Effector CD8-positive, alpha-beta T cell (primary cell): ENCODE measurements around the gene VTI1A.

Experiments used
- DNase-seq: peaks from one replicate; lab custom pipeline; 2025; lab: John Stamatoyannopoulos, UW

VTI1A gene

DNA sequence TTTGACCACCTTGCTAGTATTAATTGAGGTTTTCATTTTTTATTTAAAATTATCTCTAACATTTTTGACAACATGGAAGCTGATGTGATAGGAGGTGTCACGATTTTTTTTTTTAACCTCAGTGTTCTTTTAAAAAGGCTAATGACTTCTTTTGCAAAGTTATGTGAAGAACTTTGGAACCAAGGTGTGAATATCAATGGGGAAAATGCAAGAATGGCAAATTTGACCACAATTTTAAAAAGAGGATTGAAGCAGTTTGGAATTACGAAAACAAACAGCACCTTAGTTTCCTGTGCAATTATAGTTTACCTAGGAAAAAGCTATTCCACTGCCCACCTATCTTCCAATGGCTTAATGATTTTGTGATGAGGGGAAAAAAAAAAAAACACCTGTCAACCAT lies 232.4 kb downstream of the VTI1A start:
- DNase-seq: no peak

DNA sequence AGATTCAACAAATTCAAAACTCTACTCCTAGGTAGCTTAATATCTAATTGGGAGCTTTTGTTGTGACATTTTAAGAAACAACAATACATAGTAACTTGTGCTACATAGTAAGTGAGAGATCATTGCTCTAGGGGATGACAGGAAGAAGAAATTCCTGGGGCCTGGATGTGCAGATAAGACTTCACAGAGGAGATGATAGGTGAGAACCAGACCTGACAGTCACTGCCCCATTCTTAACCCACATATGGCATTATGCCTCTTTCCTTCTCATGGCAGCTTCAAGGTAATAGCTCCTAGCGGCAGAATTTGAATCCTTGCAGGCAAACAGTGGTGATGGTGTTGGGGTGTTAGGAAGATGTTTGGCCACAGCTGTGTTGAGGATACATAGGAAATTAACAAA lies 233.6 kb downstream of the VTI1A start:
- no peak for DNase-seq

DNA sequence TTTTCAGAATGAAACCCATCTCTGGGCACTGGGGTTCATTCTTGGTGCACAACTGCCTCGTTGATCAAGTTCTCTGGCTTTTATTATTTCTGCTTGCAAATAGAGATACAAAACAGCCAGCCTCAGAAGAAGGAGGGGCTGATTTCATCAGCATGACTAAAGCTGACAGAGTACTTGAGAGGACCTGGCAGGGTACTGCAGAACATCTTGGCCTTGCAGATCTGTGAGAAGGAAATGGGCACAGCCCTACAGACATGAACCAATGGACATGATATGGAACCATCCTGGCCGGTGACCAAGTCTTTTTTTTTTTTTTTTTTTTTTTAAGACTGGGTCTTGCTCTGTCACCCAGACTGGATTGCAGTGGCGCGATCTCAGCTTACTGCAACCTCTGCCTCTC lies 240.6 kb downstream of the VTI1A start:
- no peak for DNase-seq

DNA sequence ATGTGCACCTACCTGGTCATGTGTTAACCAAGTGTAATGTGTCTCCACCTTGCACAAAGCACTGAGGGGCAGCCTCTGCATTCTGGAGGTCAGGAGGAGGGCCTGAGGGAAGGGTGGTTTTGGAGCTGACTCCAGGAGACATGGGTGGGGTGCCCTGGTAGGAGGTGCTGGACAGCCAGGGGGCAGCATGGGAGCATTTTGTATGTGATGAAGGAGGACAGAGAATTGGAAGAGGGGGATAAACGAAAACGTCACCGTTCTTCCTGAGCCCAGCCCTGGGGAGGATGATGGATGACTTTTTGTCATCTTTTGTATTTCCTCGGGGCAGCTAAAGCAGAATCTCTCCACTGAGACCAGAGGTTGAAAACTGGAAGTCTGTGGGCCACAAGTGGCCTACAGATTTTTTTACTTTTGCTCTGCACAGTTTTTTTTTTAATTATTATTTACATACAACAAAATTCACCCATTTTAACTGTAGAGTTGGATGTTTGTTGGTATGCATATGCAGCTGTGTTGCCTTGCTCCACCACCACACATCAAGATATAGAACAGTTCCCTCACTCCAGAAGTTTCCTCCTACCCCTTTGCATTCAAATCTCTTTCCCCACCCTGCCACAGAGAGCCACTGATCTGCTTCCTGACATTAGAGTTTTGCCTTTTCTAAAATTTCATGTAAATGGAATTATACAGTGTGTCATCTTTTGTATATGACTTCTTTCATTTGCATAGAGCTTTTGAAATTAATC lies 242.5 kb downstream of the VTI1A start:
- DNase-seq: no peak

DNA sequence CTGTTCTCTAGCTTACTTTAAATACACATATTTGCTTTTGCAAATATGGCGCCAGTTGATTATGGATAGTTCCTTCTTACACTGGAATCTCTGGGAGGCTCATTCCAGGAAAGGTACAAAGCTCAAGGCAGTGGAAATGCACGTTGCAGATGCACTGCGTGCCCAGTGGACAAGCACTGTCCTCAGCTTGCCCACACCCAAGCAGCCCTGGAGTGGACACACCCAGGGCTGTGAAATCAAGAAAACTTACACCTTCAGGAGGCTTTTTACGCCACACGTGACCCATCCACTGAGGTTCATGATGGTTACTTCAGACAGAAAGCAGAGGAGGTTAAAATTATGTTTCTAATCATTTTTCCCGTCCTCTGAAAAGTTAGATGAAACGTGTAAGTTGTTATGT lies 248.5 kb downstream of the VTI1A start:
- no peak for DNase-seq

DNA sequence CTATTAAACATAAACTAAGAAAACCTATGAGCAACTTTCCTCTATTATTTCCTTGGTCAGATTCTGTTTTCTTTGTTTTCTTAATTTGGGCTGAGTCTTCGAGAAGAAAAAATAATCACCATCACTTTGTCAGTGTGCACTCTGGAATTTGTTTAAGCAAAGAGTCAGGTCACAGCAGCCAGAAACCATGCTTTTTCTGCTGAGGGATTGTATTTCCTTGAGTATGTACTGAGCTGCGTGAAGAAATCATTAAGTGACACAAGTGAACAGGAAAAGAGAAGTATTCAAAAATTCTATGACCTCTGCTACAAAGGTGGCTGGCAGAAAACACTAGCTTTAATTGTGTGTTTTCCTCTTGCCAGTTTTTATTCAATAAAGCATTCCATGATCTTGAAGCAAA lies 249.6 kb downstream of the VTI1A start:
- DNase-seq: no peak

DNA sequence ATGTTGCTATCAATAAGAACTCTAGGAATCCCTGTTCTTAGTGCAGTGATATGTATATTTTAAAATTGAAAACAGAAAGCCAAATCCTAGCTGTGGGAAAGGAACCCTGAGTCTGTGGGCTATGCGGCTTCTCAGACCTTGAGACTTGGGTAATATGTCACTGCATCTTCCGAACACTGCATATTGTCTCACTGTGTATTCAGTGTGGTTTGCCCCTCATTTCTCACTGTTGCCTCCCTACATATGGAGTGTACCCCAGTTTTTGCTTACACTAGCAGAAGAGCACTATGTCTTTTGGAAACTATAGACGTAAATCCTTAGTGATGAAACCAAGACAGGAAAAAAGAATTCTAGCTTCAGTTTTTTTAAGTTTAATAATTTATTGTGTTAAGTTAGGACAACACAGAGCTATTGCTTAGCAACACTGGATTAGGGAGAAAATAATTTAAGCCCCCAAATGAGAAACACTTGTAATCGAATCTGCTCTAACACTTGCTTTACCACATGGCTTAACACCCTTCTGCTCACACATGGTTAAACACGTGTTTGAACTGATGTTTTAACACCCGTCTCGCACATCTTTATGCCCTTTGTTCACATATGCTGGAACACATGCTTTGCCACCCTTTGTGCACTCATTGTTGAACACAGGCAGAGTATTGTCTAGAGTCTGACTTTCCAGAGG lies 251.3 kb downstream of the VTI1A start:
- DNase-seq: no peak

DNA sequence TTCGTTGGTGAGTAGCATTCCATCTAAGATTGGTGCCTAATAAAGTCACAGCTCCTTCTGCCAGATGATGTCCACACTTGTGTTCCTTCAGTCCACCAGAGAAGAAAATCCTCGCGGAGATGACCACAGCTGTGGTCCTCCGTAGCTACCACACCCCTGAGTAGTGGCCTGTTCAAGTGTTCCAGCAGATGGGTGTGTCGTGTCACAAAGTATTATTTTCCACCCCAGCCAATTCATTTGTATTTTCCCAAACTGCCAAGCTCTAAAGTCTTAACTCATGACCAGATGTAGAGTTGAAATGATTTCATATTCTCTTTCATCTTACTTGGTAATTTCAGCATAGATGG lies 251.8 kb downstream of the VTI1A start:
- no peak for DNase-seq

DNA sequence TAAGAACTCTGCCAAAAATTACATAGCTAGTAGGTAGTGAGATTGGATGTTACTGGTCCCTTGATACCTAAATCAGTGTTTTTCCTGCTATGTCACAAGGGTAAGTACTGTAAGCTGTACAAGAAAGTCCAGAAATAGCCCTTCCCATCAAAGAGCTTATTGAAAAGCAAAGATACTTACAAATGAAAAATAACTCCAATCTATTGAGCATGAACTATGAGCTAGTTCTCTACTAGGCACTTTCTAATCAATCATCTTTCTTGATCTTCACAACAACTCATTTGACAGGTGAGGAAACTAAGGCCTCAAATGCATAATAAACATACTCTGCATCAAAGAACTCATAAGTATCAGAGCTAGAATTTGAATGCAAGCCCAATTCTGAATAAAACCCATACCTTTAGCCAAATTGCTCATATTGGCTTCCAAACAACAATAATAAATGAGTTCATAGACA lies 253.2 kb downstream of the VTI1A start:
- DNase-seq: no peak

DNA sequence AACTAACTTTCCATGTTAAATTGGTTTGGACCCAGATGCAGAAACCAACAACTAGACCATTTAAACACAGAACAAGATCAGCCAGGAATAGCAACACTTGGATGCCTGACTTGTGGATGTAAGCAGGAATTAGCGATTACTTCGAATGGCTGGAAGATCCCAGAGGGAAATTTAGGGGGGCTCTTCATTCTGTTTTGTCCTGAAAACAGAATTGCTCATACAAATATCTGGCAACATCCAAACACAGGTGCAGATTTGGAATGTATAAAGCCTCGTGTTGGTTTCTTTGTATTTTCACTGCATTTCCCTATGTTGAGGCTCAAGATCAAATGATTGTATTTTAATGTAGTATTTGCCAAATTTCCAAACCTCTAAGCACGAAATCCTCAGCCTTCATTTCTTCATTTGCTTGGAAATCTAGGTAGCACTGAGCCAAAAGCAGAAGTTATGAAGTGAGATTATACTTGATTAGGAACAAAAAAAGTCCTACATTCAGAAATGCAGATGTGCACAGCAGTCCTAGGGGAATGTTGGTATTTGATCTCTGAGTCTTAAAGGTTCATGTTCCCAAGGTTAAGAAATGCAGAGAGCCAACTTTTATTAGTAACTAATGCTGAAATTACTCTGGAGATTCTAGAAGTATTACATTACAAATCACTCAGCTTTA lies 254.3 kb downstream of the VTI1A start:
- DNase-seq: no peak

DNA sequence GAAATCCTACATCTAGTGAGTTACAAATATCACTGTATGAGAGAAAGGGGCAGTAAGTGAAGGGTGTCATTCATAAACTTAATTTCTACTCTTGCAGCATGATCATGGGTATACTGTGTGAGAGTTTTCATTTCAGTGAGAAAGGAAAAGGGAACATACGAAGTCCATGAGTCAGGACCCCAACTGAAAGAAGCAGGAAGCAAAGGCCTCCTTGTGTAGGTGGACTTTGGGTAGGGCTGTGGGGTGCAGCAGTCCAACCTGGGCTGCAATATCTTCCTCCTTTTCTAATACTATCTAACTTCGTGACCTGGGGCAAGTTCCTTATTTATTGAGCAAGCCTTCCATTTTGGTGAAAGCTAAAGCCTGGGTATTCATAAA lies 254.9 kb downstream of the VTI1A start:
- DNase-seq: no peak

DNA sequence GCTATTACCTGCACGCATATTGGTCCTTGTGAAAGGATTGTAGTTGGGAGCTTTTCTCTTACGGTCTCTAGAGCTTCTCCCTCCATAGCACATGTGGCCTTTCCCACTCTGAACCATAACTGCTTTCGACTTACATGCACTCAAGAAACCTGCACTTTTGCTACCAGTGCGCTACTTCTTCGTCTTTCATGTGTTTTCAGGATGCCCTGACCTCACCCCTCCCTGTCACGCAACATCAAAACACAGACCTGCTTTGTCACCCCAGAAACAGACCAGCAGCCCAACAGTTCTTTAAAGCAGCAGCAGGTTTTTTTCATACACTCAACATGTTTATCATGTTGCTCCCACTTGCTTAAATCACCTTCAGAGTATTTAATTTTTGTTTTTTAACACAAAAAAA lies 259.6 kb downstream of the VTI1A start:
- DNase-seq: no peak

DNA sequence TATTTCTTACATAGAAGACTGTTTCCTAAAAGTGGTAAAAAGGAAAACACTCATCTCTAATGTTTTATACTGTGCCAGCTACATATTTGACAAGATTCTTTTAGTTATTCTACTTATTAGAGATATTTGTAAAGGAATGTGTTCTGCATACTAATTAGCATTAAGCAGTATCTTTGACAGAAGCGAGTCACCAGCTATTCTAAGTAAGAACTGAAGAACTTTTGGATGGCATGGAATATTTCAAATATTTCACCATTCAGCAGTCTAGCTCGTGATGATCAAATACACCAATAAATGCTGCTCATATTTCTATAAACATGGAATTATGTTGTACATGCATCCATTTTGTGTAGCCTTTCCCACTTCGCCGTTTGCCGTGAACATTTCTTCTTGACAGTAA lies 261.4 kb downstream of the VTI1A start:
- DNase-seq: no peak

DNA sequence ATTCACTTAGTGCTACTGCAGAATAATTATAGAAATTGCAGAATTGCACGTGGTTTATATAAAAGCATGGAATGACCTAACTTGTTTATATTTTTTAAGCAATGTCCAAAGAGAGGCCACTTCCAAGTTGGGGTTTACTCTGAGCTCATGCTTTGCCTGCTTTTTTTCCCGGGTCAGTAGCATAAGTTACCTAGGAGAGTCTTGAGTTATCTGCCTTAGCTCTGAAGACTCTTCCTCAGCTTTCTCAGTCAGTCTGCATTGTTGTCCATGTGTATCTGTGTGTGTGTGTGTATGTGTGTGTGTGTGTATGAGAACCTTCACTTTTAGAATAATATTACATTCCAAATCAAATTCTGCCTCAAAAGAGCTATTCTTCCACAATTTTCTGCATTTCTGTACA lies 263.5 kb downstream of the VTI1A start:
- no peak for DNase-seq

DNA sequence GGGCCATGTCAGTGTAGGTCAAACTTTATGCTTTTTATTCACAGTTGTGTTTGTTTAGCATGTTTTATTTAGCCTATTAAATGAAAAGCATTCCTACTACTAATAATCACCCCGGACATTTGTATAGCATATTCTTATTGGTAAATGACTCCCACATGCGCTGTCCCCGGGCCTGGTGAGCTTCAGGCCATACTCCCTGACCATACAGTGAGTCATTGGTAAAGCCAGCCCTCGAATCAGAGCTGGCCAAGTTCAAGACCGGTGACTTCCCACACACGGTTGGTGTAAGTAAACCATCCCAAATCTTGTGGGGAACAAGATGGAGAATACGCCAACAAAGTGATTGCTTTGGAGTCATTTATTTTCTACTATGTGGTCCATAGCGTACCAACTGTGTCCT lies 264.4 kb downstream of the VTI1A start:
- DNase-seq: no peak

DNA sequence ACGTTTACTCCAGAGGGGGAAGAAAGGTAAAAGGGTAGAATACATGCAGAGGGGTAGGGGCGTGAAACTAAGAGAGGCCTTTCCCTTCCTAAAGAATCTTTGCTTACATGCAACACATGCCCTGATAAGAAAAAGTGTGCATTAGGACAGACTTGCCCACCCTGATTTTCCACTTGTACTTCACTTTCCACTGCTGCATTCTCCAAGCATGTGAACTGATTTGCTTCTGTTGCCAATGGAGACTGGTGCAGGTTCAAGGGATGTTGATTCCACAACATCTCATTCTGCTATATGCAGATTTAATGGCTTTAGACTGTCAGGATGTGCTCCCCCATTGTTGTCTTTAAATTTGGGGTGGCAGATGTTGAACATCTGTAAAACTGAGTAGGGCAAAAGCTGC lies 265.5 kb downstream of the VTI1A start:
- DNase-seq: no peak

DNA sequence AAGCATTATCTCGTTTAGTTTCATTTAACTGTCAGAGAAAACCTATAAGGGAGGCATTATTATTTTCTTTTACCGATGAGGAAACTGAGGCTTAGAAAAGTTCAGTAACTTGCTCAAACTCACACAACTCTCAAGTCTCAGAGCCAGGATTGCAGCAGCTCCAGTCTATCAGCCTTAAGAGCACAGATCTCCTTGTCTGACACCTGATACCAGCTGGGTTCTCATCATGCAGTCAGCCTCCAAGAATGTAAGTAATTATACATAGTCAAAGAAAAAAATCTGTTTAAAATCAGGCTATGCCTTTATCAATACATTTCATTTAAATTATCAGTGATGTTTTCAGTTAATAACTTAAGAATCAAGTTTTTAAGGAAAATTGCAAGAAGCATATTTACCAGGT lies 266.4 kb downstream of the VTI1A start:
- DNase-seq: no peak

DNA sequence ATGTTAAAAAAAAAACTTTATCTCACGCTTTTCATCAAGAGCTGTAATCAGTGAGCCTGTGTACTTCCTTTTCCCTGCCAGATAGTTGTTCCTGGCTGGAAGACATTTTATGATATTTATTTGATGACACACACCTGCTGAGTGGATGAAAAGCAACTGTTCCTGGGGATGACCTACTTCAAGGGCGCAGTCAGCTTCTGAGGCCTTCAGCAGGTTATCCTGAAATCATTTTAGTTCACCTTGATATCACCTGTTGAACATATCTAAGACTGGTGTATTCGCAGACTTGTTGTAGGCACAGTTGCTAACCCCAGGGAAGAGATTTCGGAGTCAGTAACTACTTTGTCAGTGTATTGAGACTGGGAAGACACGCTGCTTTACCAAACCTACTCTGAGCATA lies 268.6 kb downstream of the VTI1A start:
- DNase-seq: no peak

DNA sequence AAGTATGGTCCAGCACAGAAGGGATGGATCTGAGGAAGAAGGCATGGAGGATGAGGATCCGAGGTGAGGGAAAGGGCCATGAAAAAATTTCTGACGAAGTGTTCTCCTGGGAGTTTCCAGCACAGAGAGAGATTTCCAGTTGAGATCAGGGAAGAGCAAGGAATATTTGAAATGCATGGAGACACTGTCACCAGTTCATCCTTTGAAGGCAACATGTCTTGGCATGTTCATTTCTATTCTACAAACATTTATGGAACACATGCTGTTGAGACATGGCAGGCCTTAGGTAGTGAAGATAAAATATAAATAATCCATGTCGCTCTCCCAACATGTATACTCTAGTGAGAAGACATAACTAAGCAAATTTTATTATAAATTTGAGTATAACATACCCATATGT lies 269.1 kb downstream of the VTI1A start:
- no peak for DNase-seq

DNA sequence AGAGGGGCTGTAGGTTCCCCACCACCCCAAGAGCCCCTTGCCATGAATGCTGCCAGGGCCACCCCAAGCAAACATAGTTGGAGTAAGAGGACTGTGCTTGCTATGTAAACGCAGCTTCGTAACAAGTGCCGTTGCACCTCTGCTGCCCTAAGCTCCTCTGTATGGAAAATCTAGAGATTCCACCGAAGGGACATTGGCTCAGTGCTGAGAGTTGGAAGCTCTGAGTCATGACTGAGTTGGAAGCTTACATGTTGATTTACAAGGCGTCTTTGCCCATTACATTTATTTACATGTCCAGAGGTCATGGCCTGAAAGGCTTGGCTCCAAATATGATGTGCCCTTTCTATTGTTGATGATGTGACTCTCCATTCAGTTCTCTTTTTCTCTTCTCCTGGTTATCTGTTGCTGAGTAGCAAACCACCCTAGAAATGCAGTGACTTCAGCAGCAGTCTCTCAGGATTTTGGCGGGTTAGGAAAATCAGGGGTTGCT lies 270.0 kb downstream of the VTI1A start:
- DNase-seq: no peak

DNA sequence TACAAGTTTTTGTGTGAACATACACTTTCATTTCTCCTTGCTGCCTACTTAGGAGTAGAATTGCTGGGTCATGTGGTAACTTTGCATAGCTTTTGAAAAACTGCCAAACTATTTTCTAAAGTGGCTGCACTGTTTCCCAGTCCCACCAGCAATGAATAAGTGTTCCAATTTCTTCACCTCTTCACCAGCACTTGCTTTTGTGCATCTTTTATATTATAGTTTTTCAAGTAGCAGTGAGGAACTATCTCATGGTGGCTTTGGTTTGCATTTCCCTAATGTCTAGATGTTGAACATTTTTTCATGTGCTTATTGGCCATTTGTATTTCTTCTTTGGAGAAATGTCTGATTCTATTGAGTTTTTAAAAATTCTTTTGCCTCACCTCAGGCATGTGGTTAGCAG lies 273.2 kb downstream of the VTI1A start:
- no peak for DNase-seq

DNA sequence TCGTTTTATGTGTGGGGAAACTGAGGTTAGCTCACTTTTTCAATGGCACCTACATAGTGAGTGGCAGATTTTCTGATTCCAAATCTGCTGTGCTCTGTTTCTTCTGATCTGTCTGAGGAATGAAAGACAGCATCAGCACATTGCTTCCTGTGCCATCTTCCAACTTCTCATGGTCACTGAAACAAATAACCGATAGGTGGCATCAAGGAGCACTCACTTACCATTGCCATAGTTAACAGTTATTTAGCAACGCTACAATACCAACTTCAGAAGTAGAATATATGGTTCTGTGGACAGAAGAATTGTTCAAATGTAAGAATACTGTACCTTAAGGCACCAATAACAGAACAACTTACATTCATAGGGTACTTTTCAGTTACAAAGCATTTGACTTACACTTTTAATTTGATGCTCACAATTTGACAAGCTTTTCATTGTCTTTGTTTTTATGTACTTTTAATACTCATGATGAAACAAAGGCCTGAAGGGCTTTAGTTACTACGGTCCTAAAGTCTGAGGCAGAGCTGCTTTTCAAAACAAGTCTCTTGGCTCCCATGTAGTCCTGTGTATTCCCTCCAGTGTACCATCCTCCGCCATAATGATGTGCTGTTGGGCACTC lies 274.2 kb downstream of the VTI1A start:
- DNase-seq: no peak

DNA sequence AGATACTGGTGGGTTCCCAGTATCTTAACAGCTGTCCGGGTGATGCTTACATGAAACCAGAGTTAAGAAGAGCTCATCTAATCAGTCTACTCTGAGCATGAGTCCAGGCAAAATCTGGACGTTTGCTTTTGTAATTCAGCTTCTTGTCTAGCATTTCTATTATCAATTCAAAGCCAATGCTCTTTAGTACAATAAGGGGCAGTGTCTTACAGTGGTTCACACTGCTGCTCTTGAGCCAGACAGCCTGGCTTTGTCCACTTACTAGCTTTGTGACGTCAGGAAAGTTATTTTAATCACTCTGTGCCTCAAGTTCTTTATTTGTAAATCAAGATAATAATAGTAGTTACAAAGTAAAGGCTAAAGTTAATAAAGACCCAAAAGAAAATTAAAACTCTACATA lies 275.7 kb downstream of the VTI1A start:
- no peak for DNase-seq
